ENCODE data around the gene LZTS2.

DNA sequence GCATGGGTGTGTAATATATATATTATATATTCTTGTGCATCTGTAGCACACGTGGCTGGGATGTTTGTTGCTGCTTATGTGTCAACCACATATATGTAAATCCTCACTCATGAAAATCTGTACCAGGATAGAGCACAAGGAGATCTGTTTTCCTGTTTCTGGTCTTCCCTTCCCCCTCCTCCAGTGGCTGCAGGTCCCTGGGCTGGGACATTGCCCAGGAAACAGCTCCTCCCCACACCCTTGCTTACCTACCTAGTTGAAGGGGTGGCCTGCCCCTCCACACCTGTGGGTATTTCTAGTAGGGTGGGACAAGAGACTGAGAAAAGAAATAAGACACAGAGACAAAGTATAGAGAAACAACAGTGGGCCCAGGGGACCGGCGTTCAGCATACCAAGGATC is 33.7 kb downstream of the LZTS2 start:
- TF ChIP-seq, protein P1, sequence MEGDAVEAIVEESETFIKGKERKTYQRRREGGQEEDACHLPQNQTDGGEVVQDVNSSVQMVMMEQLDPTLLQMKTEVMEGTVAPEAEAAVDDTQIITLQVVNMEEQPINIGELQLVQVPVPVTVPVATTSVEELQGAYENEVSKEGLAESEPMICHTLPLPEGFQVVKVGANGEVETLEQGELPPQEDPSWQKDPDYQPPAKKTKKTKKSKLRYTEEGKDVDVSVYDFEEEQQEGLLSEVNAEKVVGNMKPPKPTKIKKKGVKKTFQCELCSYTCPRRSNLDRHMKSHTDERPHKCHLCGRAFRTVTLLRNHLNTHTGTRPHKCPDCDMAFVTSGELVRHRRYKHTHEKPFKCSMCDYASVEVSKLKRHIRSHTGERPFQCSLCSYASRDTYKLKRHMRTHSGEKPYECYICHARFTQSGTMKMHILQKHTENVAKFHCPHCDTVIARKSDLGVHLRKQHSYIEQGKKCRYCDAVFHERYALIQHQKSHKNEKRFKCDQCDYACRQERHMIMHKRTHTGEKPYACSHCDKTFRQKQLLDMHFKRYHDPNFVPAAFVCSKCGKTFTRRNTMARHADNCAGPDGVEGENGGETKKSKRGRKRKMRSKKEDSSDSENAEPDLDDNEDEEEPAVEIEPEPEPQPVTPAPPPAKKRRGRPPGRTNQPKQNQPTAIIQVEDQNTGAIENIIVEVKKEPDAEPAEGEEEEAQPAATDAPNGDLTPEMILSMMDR (IDR thresholded peaks at IDR 0.05) = no peak
- no peak for TF ChIP-seq POLR2A (IDR thresholded peaks at IDR 0.05)
